ENCODE measurements around the gene FECH.
"Not testable (repeated sequence)": the region's sequence is repeated elsewhere in the genome, so short reads cannot be mapped to it uniquely, and the experiment has no call there.

The FECH gene, protein sequence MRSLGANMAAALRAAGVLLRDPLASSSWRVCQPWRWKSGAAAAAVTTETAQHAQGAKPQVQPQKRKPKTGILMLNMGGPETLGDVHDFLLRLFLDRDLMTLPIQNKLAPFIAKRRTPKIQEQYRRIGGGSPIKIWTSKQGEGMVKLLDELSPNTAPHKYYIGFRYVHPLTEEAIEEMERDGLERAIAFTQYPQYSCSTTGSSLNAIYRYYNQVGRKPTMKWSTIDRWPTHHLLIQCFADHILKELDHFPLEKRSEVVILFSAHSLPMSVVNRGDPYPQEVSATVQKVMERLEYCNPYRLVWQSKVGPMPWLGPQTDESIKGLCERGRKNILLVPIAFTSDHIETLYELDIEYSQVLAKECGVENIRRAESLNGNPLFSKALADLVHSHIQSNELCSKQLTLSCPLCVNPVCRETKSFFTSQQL

GRCh38 chr18:57586251-57587049 lies at the start of gene FECH:
FECH (minus strand) TSS chr18:57586702; CDS start chr18:57586620, 82 bp downstream.
- DNase-seq (ENCODE audit: low read depth, low spot score) = peak; percentile 84

- no peak for DNase-seq (ENCODE audit: low read depth, low spot score)
Measured at GRCh38 chr18:57635003-57635822, 48.7 kb upstream of the FECH start.

DNA sequence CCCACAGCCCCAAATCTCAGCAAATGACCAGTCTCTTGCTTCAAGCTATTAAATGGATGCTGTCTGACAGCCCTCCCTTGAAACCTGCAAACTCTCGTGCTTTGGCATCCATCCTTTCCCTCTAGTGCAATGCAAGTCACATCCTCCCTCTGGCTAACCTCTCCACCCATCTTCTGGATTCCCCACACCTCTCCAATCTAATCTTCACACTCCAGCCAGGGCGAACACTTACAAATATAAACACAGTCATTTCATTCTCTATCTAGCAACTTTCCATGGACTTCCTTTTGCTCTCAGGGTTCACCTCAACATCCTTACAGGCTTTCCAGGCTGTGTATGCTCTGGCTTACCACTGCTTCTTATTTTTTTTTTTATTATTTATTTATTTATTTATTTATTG lies 45.2 kb upstream of the FECH start:
- DNase-seq (ENCODE audit: low read depth, low spot score) = no peak

DNA sequence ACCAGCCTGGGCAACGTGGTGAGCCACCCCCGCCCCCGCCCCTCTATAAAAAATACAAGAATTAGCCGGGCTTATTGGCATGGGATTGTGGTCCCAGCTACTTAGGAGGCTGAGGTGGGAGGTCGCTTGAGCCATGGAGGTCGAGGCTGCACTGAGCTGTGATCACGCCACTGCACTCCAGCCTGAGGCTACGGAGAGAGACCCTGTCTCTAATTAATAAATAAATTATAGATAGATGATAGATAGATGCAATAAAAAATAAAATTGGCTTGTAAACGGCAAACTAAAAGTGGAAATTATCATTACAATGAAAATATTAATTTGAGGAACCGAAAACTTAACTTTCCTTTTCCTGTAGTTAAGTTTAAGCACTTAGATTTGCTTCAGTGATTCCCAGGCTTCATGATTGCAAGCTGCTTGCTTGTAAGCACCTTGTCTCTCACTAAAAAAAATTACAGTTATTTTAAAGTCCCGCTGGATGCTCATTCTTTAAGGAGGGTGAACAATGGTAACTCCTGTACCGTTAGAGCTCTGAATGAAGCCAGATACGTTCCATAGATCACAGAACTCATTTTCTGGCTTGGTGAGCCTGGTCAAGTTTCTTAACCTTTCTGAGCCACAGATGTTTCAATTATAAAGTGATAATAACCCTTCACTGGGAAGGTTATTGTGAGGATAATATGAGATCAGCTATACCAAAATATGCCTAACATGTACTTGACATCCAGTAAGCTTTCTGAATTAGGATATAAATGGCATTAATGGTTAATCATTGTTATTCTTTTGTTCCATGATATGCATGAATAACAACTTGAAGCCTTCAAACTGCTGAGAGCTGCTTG lies 44.5 kb upstream of the FECH start:
- DNase-seq (ENCODE audit: low read depth, low spot score) = no peak

GRCh38 chr18:57630002-57630753 lies 43.7 kb upstream of the FECH start:
- DNase-seq (ENCODE audit: low read depth, low spot score) = peak; percentile 98

DNA sequence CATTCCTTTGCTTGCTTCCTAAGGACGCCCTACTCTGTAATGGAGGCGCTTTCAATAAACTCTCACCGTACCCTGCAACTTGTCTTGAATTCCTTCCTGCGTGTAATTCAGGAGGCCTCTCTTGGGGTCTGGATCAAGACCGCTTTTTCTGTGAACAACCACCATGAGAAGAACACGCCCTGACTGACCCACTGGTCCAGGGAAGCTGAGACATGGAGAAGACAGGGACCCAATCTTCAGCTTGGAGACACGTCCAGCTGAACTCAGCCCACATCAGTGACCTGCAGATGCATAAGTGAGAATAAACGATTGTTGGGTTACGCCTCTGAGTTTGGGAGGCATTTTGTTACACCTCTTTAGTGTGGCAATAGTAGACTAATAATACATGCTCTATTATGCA lies 42.9 kb upstream of the FECH start:
- no peak for DNase-seq (ENCODE audit: low read depth, low spot score)

- DNase-seq (ENCODE audit: low read depth, low spot score) = peak; percentile 63
Measured at GRCh38 chr18:57627488-57627887, 41.0 kb upstream of the FECH start.

DNA sequence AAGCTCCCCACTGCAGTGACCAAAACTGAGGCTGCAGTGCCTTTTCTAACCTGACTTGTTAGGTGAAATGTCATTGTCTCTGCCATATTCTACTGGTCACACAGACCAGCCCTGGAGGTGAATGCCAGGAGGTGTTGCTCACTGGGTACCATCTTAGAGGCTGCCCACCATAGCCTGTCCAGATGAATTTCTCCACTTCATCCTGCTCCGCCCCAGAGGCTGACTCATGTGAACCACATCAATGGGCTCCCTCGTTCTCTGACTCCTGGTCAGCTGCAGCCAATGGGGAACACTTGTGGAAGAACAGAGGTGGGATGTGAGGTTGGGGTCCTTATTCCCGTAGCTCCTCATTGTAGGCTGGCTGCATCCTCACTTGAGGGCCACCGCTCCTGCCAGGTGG lies 38.5 kb upstream of the FECH start:
- DNase-seq (ENCODE audit: low read depth, low spot score) = peak; percentile 57

DNA sequence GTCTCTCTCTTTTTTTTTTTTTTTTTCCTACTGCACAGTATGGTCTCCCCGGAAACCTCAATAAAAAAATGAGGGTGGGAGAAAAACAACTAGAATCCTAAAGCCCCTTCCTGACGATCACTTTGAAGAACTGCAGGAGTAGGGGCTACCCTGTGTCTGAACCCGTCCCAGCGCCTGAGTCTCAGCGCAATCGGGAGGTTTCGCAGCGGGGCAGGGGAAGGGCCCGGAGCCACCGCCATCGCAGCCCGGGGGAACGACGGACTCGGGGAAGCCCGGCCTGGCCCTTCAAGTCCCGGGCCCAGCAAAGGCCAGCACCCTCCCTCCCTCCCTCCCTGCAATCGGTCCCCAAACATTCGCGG lies 34.7 kb upstream of the FECH start:
- no peak for DNase-seq (ENCODE audit: low read depth, low spot score)

- DNase-seq (ENCODE audit: low read depth, low spot score) = no peak
Measured at GRCh38 chr18:57619876-57620275, 33.4 kb upstream of the FECH start.

DNA sequence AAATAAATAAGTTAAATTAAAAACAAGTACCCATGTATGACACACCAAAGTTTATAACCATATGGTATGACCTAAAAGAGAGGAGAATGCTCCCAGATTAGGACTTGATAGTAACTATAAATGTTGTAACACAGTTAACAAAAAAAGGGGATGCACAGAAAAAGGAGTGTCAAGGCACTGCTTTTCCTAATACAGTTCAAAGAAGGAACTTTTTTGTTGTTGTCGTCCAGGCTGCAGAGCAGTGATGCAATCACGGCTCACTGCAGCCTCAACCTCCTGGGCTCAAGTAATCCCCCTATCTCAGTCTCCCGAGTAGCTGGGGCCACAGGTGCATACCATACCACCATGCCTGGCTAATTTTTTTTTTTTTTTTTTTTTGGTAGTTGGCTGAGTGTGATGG lies 32.4 kb upstream of the FECH start:
- no peak for DNase-seq (ENCODE audit: low read depth, low spot score)

GRCh38 chr18:57603871-57604270 lies 17.4 kb upstream of the FECH start:
- no peak for DNase-seq (ENCODE audit: low read depth, low spot score)

GRCh38 chr18:57595347-57595746 lies 8.8 kb upstream of the FECH start:
- no peak for DNase-seq (ENCODE audit: low read depth, low spot score)

- not testable (repeated sequence) for DNase-seq (ENCODE audit: low read depth, low spot score)
Measured at GRCh38 chr18:57592716-57593115, 6.2 kb upstream of the FECH start.

DNA sequence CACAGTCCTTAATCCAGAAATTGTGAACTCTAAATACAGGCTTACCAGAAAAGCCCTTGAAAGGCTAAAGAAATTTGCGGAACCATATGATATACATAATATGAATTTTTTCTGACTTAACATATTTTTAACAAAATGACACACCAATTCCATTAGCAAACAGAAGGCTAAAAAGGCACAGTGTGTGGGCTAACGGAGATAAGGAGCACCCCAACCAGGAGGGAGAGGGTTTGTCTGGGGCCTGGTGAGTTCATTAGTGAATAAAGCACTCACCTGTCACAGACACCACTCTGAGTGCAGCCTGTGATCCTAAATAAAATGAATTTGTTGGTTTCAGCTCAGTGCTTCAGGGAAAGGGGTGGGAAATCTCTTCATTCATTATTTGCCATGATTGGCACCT lies 2.7 kb upstream of the FECH start:
- no peak for DNase-seq (ENCODE audit: low read depth, low spot score)

DNA sequence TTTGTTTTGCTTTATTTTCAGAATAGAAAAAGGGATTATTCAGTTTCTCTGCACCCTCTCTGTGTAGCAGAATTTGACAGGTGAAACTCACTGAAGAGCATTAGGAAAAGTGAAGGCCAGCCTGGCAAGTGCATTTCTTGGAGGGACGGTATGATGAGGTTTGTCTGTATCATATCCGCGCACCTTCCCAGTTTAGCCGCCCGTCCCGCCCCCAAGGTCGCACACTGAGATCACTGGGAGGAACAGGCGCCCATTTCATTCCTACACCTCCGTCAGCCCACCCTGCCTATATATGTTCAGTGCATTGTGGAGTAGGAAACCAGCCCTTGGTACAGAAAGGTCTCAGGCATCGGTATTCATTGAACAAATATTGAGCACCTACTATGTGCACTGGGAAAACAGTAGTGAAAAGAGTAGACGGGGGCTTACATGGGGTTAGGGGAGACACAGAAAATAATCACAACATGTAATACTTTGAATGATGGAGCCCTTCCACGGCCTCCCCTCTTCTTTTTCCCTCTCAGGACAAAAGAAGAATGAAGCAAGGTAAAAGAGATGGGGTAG lies 678 bp upstream of the FECH start:
- no peak for DNase-seq (ENCODE audit: low read depth, low spot score)

DNA sequence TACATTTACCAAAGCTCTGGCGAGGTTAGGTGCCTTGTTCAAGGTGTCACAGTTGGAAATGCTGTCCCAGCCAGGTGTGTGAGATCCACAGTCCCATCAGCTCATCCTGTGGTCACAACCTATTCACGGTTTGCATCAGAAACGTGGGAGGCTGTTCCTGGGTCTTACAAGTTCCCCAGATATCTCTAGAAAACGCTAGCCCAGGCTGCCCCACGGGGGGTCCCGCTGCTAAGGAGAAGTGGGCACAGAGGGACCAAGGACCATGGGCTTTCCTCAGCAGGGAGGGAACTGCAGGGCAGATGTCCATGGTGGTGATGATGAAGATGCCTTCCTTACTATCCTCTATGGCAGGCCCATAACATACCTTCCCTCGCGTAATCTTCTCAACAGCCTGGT lies 649 bp downstream of the FECH start:
- DNase-seq (ENCODE audit: low read depth, low spot score) = no peak

- peak; percentile 29 for DNase-seq (ENCODE audit: low read depth, low spot score)
Measured at GRCh38 chr18:57585421-57585820, 1.1 kb downstream of the FECH start.

DNA sequence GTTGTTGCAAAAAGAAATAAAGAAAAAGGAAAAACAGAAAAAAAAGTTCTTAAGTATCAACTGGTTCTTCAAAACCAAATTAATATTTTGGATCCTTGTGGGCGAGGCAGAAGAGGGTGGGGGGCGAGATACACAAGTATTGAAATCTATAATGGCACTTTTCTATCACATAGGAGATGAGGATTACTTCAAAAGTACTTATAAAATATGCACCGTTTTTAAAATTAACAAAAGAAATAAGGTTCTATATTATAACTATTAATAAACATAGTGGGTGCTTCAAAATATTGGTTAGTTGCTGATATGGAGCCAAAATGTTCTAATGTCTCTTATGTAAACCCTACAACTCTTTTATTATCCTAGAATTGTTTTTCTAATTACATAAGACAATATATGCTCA lies 2.1 kb downstream of the FECH start:
- no peak for DNase-seq (ENCODE audit: low read depth, low spot score)

GRCh38 chr18:57583297-57583835 lies 3.1 kb downstream of the FECH start:
- DNase-seq (ENCODE audit: low read depth, low spot score) = no peak

Data from astrocyte of the hippocampus (primary cell).